ENCODE results near the gene FUT9. TPM values are rescaled to one million over a fixed set of nuclear protein-coding genes. Genes with fewer than 3 reads are reported as not detected.

The FUT9 gene
- total RNA-seq, 1 experiment from 2014 or later, result 0.04 TPM

- BruUV-seq (replicated peaks), result no TSS peak
- Histone ChIP-seq H3K36me3 (ENCODE audit: low read depth, low read length) (no peaks in the 10 kb centered on the region), H3K4me3 (ENCODE audit: low read length) (no peak overlapping the region), H3K9ac (ENCODE audit: low read length) (no peak overlapping the region), H3K9me3 (ENCODE audit: low read length) (no peaks in the 10 kb centered on the region), H3K79me2 (ENCODE audit: low read length) (no peaks in the 10 kb centered on the region), H2AFZ (ENCODE audit: low read length) (no peak overlapping the region), H3F3A (ENCODE audit: low read length, unreplicated experiment) (no peaks in the 10 kb centered on the region), H3K4me1 (ENCODE audit: insufficient read depth, low read length) (no peaks in the 10 kb centered on the region), H3K27me3 (ENCODE audit: low read length) (no peaks in the 10 kb centered on the region), H3K27ac (ENCODE audit: low read length) (no peak overlapping the region), H3K9me2 (replicated peaks; ENCODE audit: low read length) (no peaks in the 10 kb centered on the region), H3K4me2 (ENCODE audit: low read length) (no peak overlapping the region), H4K20me1 (ENCODE audit: low read length) (no peaks in the 10 kb centered on the region)
- DNase-seq, result no peak
- POLR2A ChIA-PET (ENCODE audit: unreplicated experiment), result no interaction called here
- TF ChIP-seq EZH2 (IDR thresholded peaks at IDR 0.05; ENCODE audit: low read length, unreplicated experiment) (no peak), EZH2phosphoT487 (IDR thresholded peaks at IDR 0.05; ENCODE audit: borderline replicate concordance, low read length) (no peak), CTCF (conservative IDR thresholded peaks at IDR 0.05; ENCODE audit: low read depth, low read length) (no peak)
- intact Hi-C loops (cut with micrococcal nuclease), result no loop called here
- CTCF ChIA-PET, result no interaction called here
- ATAC-seq, result no peak
These were observed 12.9 kb upstream of the FUT9 start for GRCh38 chr6:96002912-96003311.

GRCh38 chr6:96007663-96008062, 8.1 kb upstream of the FUT9 start:
- Histone ChIP-seq H4K20me1 (ENCODE audit: low read length) (no peaks in the 10 kb centered on the region), H3F3A (ENCODE audit: low read length, unreplicated experiment) (no peaks in the 10 kb centered on the region), H3K4me1 (ENCODE audit: insufficient read depth, low read length) (no peaks in the 10 kb centered on the region), H3K9me2 (replicated peaks; ENCODE audit: low read length) (no peaks in the 10 kb centered on the region), H3K9ac (ENCODE audit: low read length) (no peak overlapping the region), H3K4me3 (ENCODE audit: low read length) (no peak overlapping the region), H3K27ac (ENCODE audit: low read length) (no peak overlapping the region), H3K36me3 (ENCODE audit: low read depth, low read length) (no peaks in the 10 kb centered on the region), H3K9me3 (ENCODE audit: low read length) (no peaks in the 10 kb centered on the region), H3K27me3 (ENCODE audit: low read length) (no peaks in the 10 kb centered on the region), H3K4me2 (ENCODE audit: low read length) (no peak overlapping the region), H2AFZ (ENCODE audit: low read length) (no peak overlapping the region), H3K79me2 (ENCODE audit: low read length) (no peaks in the 10 kb centered on the region)
- BruUV-seq (replicated peaks), result no TSS peak
- ATAC-seq, result no peak
- POLR2A ChIA-PET (ENCODE audit: unreplicated experiment), result no interaction called here
- TF ChIP-seq EZH2phosphoT487 (IDR thresholded peaks at IDR 0.05; ENCODE audit: borderline replicate concordance, low read length) (no peak), CTCF (conservative IDR thresholded peaks at IDR 0.05; ENCODE audit: low read depth, low read length) (no peak), EZH2 (IDR thresholded peaks at IDR 0.05; ENCODE audit: low read length, unreplicated experiment) (no peak)
- no peak for DNase-seq
- CTCF ChIA-PET, result no interaction called here
- intact Hi-C loops (cut with micrococcal nuclease), result no loop called here

- POLR2A ChIA-PET (ENCODE audit: unreplicated experiment), result no interaction called here
These were observed 2.2 kb upstream of the FUT9 start for GRCh38 chr6:96013531-96013930.

More at GRCh38 chr6:96013531-96013930, 2.2 kb upstream of the FUT9 start:
- DNase-seq (no peak), ATAC-seq (no peak)
- H3K79me2 ChIP-seq (ENCODE audit: low read length), result no peaks in the 10 kb centered on the region
- H3K4me3 ChIP-seq (ENCODE audit: low read length), result no peak overlapping the region
- no peaks in the 10 kb centered on the region for H4K20me1 ChIP-seq (ENCODE audit: low read length)
- H3K9me2 ChIP-seq (replicated peaks; ENCODE audit: low read length), result no peaks in the 10 kb centered on the region
- CTCF ChIA-PET, result no interaction called here
- intact Hi-C loops (cut with micrococcal nuclease), result no loop called here
- no peak overlapping the region for H2AFZ ChIP-seq (ENCODE audit: low read length)
- H3K9me3 ChIP-seq (ENCODE audit: low read length), result no peaks in the 10 kb centered on the region
- H3K36me3 ChIP-seq (ENCODE audit: low read depth, low read length), result no peaks in the 10 kb centered on the region
- no TSS peak for BruUV-seq (replicated peaks)
- no peak overlapping the region for H3K27ac ChIP-seq (ENCODE audit: low read length)
- no peaks in the 10 kb centered on the region for H3F3A ChIP-seq (ENCODE audit: low read length, unreplicated experiment)
- no peak overlapping the region for H3K4me2 ChIP-seq (ENCODE audit: low read length)
- no peaks in the 10 kb centered on the region for H3K27me3 ChIP-seq (ENCODE audit: low read length)
- no peak overlapping the region for H3K9ac ChIP-seq (ENCODE audit: low read length)
- H3K4me1 ChIP-seq (ENCODE audit: insufficient read depth, low read length), result no peaks in the 10 kb centered on the region
- TF ChIP-seq EZH2phosphoT487 (IDR thresholded peaks at IDR 0.05; ENCODE audit: borderline replicate concordance, low read length) (no peak), CTCF (conservative IDR thresholded peaks at IDR 0.05; ENCODE audit: low read depth, low read length) (no peak), EZH2 (IDR thresholded peaks at IDR 0.05; ENCODE audit: low read length, unreplicated experiment) (no peak)

Data from PC-3 (cell line).